H9 (cell line): ENCODE results near the gene DLG2. TPM values are rescaled to one million over a fixed set of nuclear protein-coding genes. Genes with fewer than 3 reads are reported as not detected.

Source experiments
- DNase-seq: peaks from one replicate; pipeline ENCODE4 v3.0.0-alpha.2; 2017
- H2AFZ ChIP-seq: one replicate; pipeline ENCODE4 v1.6.1; 2013; ENCODE audit warnings: mild to moderate bottlenecking, low read length, control low read depth, moderate library complexity
- H2AK5ac ChIP-seq: 2 replicates; pipeline ENCODE4 v1.6.1; 2013; ENCODE audit warnings: low read length, control low read depth, mixed read lengths; ENCODE audit not compliant: insufficient read length
- H2BK120ac ChIP-seq: one replicate; pipeline ENCODE4 v1.6.1; 2013; ENCODE audit warnings: low read depth, mild to moderate bottlenecking, low read length, control low read depth, inconsistent platforms; ENCODE audit not compliant: poor library complexity, severe bottlenecking
- H2BK12ac ChIP-seq: 2 replicates; pipeline ENCODE4 v1.6.1; 2013; ENCODE audit warnings: low read length, control low read depth, mixed read lengths, low read depth; ENCODE audit not compliant: insufficient read length
- H2BK15ac ChIP-seq: 2 replicates; pipeline ENCODE4 v1.6.1; 2013; ENCODE audit warnings: low read depth, low read length, control low read depth
- H2BK20ac ChIP-seq: one replicate; pipeline ENCODE4 v1.6.1; 2013; ENCODE audit warnings: low read depth, mild to moderate bottlenecking, low read length, control low read depth, inconsistent platforms; ENCODE audit not compliant: poor library complexity, severe bottlenecking
- H2BK5ac ChIP-seq: 2 replicates; pipeline ENCODE4 v1.6.1; 2013; ENCODE audit warnings: low read length, control low read depth, mixed read lengths; ENCODE audit not compliant: insufficient read length
- H3K14ac ChIP-seq: 2 replicates; pipeline ENCODE4 v1.6.1; 2013; ENCODE audit warnings: low read length, control low read depth; ENCODE audit not compliant: insufficient read depth
- H3K18ac ChIP-seq: 2 replicates; pipeline ENCODE4 v1.6.1; 2013; ENCODE audit warnings: low read depth, mild to moderate bottlenecking, mixed read lengths, low read length, control low read depth; ENCODE audit not compliant: insufficient read length
- H3K23ac ChIP-seq: 2 replicates; pipeline ENCODE4 v1.6.1; 2013; ENCODE audit warnings: low read length, control low read depth, mixed read lengths, low read depth; ENCODE audit not compliant: insufficient read length
- H3K23me2 ChIP-seq: 2 replicates; pipeline ENCODE4 v1.6.1; 2013; ENCODE audit warnings: low read depth, mild to moderate bottlenecking, mixed read lengths, low read length, control low read depth; ENCODE audit not compliant: insufficient read length, poor library complexity, severe bottlenecking
- H3K27ac ChIP-seq: 2 replicates; pipeline ENCODE4 v1.5.1; 2013; ENCODE audit warnings: low read length, control low read depth, mixed read lengths, low read depth; ENCODE audit not compliant: insufficient read length
- H3K27me3 ChIP-seq: 2 replicates; pipeline ENCODE4 v1.6.1; 2013; ENCODE audit warnings: low read length, control low read depth, inconsistent platforms; ENCODE audit not compliant: insufficient read depth
- H3K4ac ChIP-seq: 2 replicates; pipeline ENCODE4 v1.6.1; 2013; ENCODE audit warnings: low read depth, mild to moderate bottlenecking, control low read depth, inconsistent platforms, low read length, moderate library complexity
- H3K4me1 ChIP-seq: 2 replicates; pipeline ENCODE4 v1.6.1; 2013; ENCODE audit warnings: low read length, control low read depth, inconsistent platforms; ENCODE audit not compliant: insufficient read depth
- H3K4me2 ChIP-seq: 2 replicates; pipeline ENCODE4 v1.6.1; 2013; ENCODE audit warnings: low read length, control low read depth, mixed read lengths; ENCODE audit not compliant: insufficient read length, insufficient read depth
- H3K56ac ChIP-seq: 2 replicates; pipeline ENCODE4 v1.6.1; 2013; ENCODE audit warnings: low read depth, mild to moderate bottlenecking, mixed read lengths, low read length, control low read depth; ENCODE audit not compliant: insufficient read length
- H3K79me1 ChIP-seq: 2 replicates; pipeline ENCODE4 v1.6.1; 2013; ENCODE audit warnings: low read depth, mild to moderate bottlenecking, moderate library complexity, low read length, control low read depth, inconsistent platforms; ENCODE audit not compliant: insufficient read depth, poor library complexity, severe bottlenecking
- H3K79me2 ChIP-seq: 2 replicates; pipeline ENCODE4 v1.6.1; 2013; ENCODE audit warnings: low read length, control low read depth, inconsistent platforms; ENCODE audit not compliant: insufficient read depth
- H3K9ac ChIP-seq: 2 replicates; pipeline ENCODE4 v1.6.1; 2013; ENCODE audit warnings: low read length, control low read depth, mixed read lengths; ENCODE audit not compliant: insufficient read length; ENCODE audit errors: extremely low read depth
- H3K9me3 ChIP-seq: one replicate; pipeline ENCODE4 v1.6.1; 2013; ENCODE audit warnings: low read depth, low read length, inconsistent platforms; ENCODE audit not compliant: control insufficient read depth
- H3T11ph ChIP-seq: one replicate; pipeline ENCODE4 v1.6.1; 2013; ENCODE audit warnings: mild to moderate bottlenecking, low read length, control low read depth, inconsistent platforms
- H4K20me1 ChIP-seq: one replicate; pipeline ENCODE4 v1.6.1; 2013; ENCODE audit not compliant: control insufficient read depth, insufficient read length, insufficient read depth
- H4K5ac ChIP-seq: 2 replicates; pipeline ENCODE4 v1.6.1; 2013; ENCODE audit warnings: low read depth, mild to moderate bottlenecking, mixed read lengths, low read length, control low read depth; ENCODE audit not compliant: insufficient read length
- H4K8ac ChIP-seq: replicated peaks from 2 replicates; pipeline ENCODE4 v1.6.1; 2013; ENCODE audit warnings: low read length, control low read depth, mixed read lengths, low read depth; ENCODE audit not compliant: insufficient read length
- H4K91ac ChIP-seq: 2 replicates; pipeline ENCODE4 v1.6.1; 2013; ENCODE audit warnings: low read depth, mild to moderate bottlenecking, moderate library complexity, mixed read lengths, low read length, control low read depth; ENCODE audit not compliant: insufficient read length
- H3K27ac Mint-ChIP-seq, 3 experiments: 2 replicates in 2 of 3; 3 replicates in 1 of 3; pipeline ENCODE4 v1.8.0; 2020 to 2021; ENCODE audit warnings: mixed read lengths in 3 of 3, mild to moderate bottlenecking in 1 of 3, moderate library complexity in 1 of 3
- H3K27me3 Mint-ChIP-seq: 2 replicates; pipeline ENCODE4 v1.8.0; 2021; ENCODE audit warnings: low read depth, mild to moderate bottlenecking, moderate library complexity, mixed read lengths
- H3K36me3 Mint-ChIP-seq, 3 experiments: 2 replicates in 2 of 3; 3 replicates in 1 of 3; pipeline ENCODE4 v1.8.0; 2020 to 2021; ENCODE audit warnings: low read depth in 3 of 3, mixed read lengths in 3 of 3; ENCODE audit not compliant: insufficient read depth in 1 of 3
- H3K4me1 Mint-ChIP-seq, 2 experiments: 2 replicates each; pipeline ENCODE4 v1.8.0; 2020; ENCODE audit warnings: mixed read lengths in 2 of 2
- H3K4me3 Mint-ChIP-seq, 2 experiments: 2 replicates in 1 of 2; 3 replicates in 1 of 2; pipeline ENCODE4 v1.8.0; 2020 to 2021; ENCODE audit warnings: mild to moderate bottlenecking in 2 of 2, mixed read lengths in 2 of 2, moderate library complexity in 1 of 2
- H3K9me3 Mint-ChIP-seq, 2 experiments: 2 replicates in 1 of 2; 3 replicates in 1 of 2; pipeline ENCODE4 v1.8.0; 2020; ENCODE audit warnings: mild to moderate bottlenecking in 2 of 2, mixed read lengths in 2 of 2, moderate library complexity in 1 of 2
- WGBS: extraction: QIAGEN DNeasy Blood & Tissue Kit; methylation state at CpG from one replicate; pipeline ENCODE4 v1.1.7; 2013; ENCODE audit warnings: missing lambda C conversion rate, low lambda C conversion rate, mixed read lengths; ENCODE audit not compliant: insufficient read length; ENCODE audit errors: extremely low coverage; 5-methylcytosine and 5-hydroxymethylcytosine counted together
- total RNA-seq: library from RNA; stranded (reverse); gene quantifications from 2 replicates; pipeline ENCODE4 v1.2.1, GENCODE V29; 2021
- TF ChIP-seq, protein P1 (sequence below): fragments of 200-600 bp; sonication (generic); conservative IDR thresholded peaks from 3 replicates; pipeline ENCODE4 v1.8.0; 2021; ENCODE audit warnings: antibody characterized with exemption, mild to moderate bottlenecking

Gene DLG2
- total RNA-seq, 1 experiment from 2014 or later, result 8.0 TPM

DNA sequence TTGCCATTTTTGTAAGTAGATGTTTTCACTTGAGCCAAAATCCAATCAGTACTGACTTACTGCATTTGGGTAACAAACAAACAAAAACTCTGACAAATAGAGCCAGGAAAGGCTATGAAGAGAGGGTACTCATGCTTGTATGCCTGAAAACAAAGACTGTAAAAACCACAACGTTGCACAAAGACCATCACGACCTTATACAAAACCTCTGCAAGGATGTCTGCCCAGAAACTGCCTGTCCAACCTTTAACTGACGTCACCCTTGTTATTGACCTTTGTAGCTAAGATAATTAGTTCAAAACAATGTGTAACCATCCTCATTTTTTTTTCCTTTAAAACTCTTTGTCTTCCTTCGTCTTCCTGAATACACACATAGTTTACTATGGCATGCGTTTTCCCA is 38.6 kb upstream of the DLG2 start:
- Histone ChIP-seq H3K4ac (no peak overlapping the region), H3K14ac (no peak overlapping the region), H3K9ac (no peak overlapping the region), H3K18ac (no peak overlapping the region), H3K27ac (no peak overlapping the region), H2BK120ac (no peak overlapping the region), H2AFZ (peak overlapping the region; percentile 11), H3K23ac (no peak overlapping the region), H3K79me2 (peaks cover 24% of the 10 kb centered on the region), H3K4me1 (no peaks in the 10 kb centered on the region), H2BK20ac (no peak overlapping the region), H3K9me3 (no peaks in the 10 kb centered on the region), H2BK15ac (no peak overlapping the region), H4K91ac (no peak overlapping the region), H3K56ac (no peak overlapping the region), H2AK5ac (no peak overlapping the region), H3K27me3 (no peaks in the 10 kb centered on the region; the same call in 1 of the 2 replicates), H4K8ac (no peak overlapping the region), H2BK5ac (no peak overlapping the region), H3K79me1 (no peaks in the 10 kb centered on the region), H4K20me1 (no peaks in the 10 kb centered on the region), H3K23me2 (peaks cover 7% of the 10 kb centered on the region), H3K4me2 (no peak overlapping the region), H3T11ph (no peak overlapping the region), H4K5ac (no peak overlapping the region), H2BK12ac (no peak overlapping the region)
- DNase-seq, result no peak
- peaks cover 24 to 34% (median 28%) of the 10 kb centered on the region in 3 experiments for H3K36me3 Mint-ChIP-seq
- peak overlapping the region in 2 of 3 experiments; percentile 55 to 84; a peak in 2 of 7 replicates for H3K27ac Mint-ChIP-seq
- WGBS, result no CpG with 5 or more reads among the region's 5 CpGs
- TF ChIP-seq, protein P1, sequence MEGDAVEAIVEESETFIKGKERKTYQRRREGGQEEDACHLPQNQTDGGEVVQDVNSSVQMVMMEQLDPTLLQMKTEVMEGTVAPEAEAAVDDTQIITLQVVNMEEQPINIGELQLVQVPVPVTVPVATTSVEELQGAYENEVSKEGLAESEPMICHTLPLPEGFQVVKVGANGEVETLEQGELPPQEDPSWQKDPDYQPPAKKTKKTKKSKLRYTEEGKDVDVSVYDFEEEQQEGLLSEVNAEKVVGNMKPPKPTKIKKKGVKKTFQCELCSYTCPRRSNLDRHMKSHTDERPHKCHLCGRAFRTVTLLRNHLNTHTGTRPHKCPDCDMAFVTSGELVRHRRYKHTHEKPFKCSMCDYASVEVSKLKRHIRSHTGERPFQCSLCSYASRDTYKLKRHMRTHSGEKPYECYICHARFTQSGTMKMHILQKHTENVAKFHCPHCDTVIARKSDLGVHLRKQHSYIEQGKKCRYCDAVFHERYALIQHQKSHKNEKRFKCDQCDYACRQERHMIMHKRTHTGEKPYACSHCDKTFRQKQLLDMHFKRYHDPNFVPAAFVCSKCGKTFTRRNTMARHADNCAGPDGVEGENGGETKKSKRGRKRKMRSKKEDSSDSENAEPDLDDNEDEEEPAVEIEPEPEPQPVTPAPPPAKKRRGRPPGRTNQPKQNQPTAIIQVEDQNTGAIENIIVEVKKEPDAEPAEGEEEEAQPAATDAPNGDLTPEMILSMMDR, result no peak
- H3K4me1 Mint-ChIP-seq, result peaks cover 19 to 29% of the 10 kb centered on the region in 2 experiments
- no peak overlapping the region; a peak in 1 of 5 replicates for H3K4me3 Mint-ChIP-seq
- H3K27me3 Mint-ChIP-seq, result peaks cover 10% of the 10 kb centered on the region
- H3K9me3 Mint-ChIP-seq, result peaks cover 3 to 4% of the 10 kb centered on the region in 2 experiments; a peak in 3 of 5 replicates
